Brain microvascular endothelial cell (primary cell): ENCODE results near the gene BIRC6.

Source experiments
- DNase-seq: peaks from one replicate; pipeline ENCODE4 v3.0.0-alpha.2; 2020
- H3K27ac ChIP-seq: fragments of 250-450 bp; sonication (Bioruptor Pico); 2 replicates; pipeline ENCODE4 v1.5.1; 2020; ENCODE audit warnings: mild to moderate bottlenecking, moderate library complexity
- H3K27me3 ChIP-seq: fragments of 250-450 bp; sonication (Bioruptor Pico); replicated peaks from 2 replicates; pipeline ENCODE4 v1.5.1; 2020; ENCODE audit warnings: mild to moderate bottlenecking
- H3K36me3 ChIP-seq: fragments of 250-450 bp; sonication (Bioruptor Pico); replicated peaks from 2 replicates; pipeline ENCODE4 v1.5.1; 2020; ENCODE audit warnings: mild to moderate bottlenecking
- H3K4me3 ChIP-seq: 2 replicates; pipeline ENCODE4 v1.5.1; 2011; ENCODE audit warnings: low read depth, mild to moderate bottlenecking, control low read depth, low read length, moderate library complexity
- in situ Hi-C: cut with HindIII; loops from 2 replicates; pipeline ENCODE4 v1.10.0; 2017; ENCODE audit warnings: low sequenced_read_pairs, low pct_ligation_motif_present
- TF ChIP-seq, protein P1 (sequence below): IDR thresholded peaks from 2 replicates; pipeline ENCODE4 v1.5.1; 2011; ENCODE audit warnings: low read depth, mild to moderate bottlenecking, moderate library complexity, low read length, control low read depth, inconsistent platforms; ENCODE audit errors: missing control alignments

The BIRC6 gene

DNA sequence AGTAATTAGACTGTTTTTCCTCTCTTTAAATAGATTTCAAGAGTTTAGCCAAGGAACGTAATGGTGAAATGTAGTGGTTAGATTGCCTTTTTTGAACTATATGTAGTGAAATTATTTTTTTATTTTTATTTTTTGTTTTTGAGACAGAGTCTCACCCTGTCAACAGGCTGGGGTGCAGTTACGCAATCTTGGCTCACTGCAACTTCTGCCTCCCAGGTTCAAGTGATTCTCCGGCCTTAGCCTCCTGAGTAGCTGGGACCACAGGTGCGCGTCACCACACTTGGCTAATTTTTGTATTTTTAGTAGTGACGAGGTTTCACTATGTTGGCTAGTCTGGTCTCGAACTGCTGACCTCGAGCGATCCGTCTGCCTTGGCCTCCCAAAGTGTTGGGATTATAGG is 60.8 kb downstream of the BIRC6 start:
- H3K36me3 ChIP-seq = peaks cover 24% of the 10 kb centered on the region
- no peak overlapping the region for H3K27ac ChIP-seq

DNA sequence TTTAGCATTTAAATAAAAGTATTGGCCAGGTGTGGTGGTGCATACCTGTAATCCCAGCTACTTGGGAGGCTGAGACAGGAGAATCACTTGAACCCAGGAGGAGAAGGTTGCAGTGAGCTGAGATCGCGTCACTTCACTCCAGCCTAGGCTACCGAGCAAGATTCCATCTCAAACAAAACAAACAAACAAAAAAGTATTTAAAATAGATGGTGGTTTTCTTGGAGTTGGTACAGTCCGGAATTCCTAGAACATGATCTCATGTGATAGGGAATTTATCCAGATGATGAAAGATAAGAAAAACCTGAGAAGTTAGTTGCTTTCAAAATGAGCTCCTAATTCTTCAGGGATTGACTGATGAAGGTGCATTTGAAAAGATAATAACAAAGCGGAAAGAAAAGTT is 62.0 kb downstream of the BIRC6 start:
- H3K36me3 ChIP-seq = peaks cover 24% of the 10 kb centered on the region
- peak overlapping the region; percentile 65 for H3K27ac ChIP-seq
- no peaks in the 10 kb centered on the region for H3K27me3 ChIP-seq
- peak; percentile 84 for DNase-seq
- TF ChIP-seq, protein P1, sequence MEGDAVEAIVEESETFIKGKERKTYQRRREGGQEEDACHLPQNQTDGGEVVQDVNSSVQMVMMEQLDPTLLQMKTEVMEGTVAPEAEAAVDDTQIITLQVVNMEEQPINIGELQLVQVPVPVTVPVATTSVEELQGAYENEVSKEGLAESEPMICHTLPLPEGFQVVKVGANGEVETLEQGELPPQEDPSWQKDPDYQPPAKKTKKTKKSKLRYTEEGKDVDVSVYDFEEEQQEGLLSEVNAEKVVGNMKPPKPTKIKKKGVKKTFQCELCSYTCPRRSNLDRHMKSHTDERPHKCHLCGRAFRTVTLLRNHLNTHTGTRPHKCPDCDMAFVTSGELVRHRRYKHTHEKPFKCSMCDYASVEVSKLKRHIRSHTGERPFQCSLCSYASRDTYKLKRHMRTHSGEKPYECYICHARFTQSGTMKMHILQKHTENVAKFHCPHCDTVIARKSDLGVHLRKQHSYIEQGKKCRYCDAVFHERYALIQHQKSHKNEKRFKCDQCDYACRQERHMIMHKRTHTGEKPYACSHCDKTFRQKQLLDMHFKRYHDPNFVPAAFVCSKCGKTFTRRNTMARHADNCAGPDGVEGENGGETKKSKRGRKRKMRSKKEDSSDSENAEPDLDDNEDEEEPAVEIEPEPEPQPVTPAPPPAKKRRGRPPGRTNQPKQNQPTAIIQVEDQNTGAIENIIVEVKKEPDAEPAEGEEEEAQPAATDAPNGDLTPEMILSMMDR = no peak
- no peak overlapping the region for H3K4me3 ChIP-seq
- in situ Hi-C loops = no loop called here

More for the DNA sequence above, 60.8 kb downstream of the BIRC6 start:
- no peaks in the 10 kb centered on the region for H3K27me3 ChIP-seq
- H3K4me3 ChIP-seq = no peak overlapping the region
- no peak for DNase-seq
- TF ChIP-seq, protein P1 = no peak
- in situ Hi-C loops = no loop called here

DNA sequence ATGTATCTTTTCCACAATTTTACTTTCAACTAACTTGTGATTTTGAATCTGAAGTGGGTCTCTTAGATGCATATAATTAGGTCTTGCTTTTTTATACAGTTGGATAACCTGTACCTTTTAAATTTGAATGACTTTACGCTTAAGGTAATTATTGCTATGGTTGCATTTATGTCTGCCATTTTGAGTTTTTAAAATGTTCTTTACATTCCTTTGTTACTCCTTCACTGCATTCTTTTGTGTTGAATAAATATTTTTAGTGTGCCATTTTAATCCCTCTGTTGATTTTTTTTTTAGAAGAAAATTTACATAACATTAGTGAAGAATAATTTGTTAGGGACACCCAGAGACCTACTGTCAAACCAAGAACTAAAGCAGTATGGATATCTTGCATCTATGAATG is 65.3 kb downstream of the BIRC6 start:
- Histone ChIP-seq H3K4me3 (no peak overlapping the region), H3K36me3 (peaks cover 6% of the 10 kb centered on the region), H3K27ac (no peak overlapping the region), H3K27me3 (no peaks in the 10 kb centered on the region)
- TF ChIP-seq, protein P1 = no peak
- in situ Hi-C loops = no loop called here
- DNase-seq = no peak

- peak overlapping the region; percentile 25 for H3K27ac ChIP-seq
- no peak overlapping the region for H3K4me3 ChIP-seq
- in situ Hi-C loops = no loop called here
- TF ChIP-seq, protein P1 = no peak
- peak; percentile 53 for DNase-seq
- no peaks in the 10 kb centered on the region for H3K36me3 ChIP-seq
- H3K27me3 ChIP-seq = no peaks in the 10 kb centered on the region
Observed at GRCh38 chr2:32423536-32423935, 66.7 kb downstream of the BIRC6 start.

DNA sequence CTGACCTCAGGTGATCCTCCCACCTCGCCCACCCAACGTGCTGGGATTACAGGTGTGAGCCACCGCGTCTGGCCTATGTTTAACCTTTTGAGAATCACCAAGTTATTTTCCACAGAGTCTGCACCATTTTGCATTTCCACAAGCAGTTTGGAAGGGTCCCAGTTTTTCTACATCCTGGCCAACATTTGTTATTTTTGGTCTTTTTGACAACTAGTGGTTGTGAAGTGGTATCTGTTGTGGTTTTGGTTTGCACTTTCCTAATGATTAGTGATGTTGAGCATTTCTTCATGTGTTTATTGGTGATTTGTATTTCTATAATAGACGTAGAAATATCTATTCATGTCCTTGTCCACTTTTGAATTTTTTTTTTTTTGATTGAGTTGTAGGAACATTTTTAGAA is 67.9 kb downstream of the BIRC6 start:
- Histone ChIP-seq H3K36me3 (no peaks in the 10 kb centered on the region), H3K4me3 (no peak overlapping the region), H3K27ac (no peak overlapping the region), H3K27me3 (no peaks in the 10 kb centered on the region)
- TF ChIP-seq, protein P1 = no peak
- in situ Hi-C loops = no loop called here
- no peak for DNase-seq

DNA sequence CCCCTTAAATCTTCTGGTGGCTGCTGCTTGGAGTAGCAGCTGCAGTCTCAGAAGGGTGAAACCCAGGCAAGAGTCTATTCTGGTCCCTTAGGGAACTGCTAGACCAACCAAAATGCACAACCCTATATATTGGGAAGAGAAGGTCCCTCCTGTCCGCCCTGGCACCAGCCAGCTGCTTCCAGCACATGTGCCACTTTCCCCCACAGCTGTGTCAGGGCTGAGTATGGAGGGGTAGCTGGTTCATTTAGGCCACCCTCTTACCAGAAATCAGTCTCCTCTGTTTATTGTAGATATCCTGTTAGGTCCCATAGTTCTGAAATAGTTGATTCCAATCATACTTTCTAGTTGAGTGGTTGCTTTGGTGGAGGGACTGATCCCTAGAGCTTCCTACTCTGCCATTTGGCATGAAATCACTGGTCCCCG is 68.9 kb downstream of the BIRC6 start:
- peak; percentile 28 for DNase-seq
- TF ChIP-seq, protein P1 = no peak
- no peak overlapping the region for H3K4me3 ChIP-seq
- peak overlapping the region; percentile 23 for H3K27ac ChIP-seq
- H3K27me3 ChIP-seq = no peaks in the 10 kb centered on the region
- H3K36me3 ChIP-seq = no peaks in the 10 kb centered on the region
- in situ Hi-C loops = no loop called here
